ENCODE data around the gene GADD45G. TPM values are rescaled to one million over a fixed set of nuclear protein-coding genes. Genes with fewer than 3 reads are reported as not detected.

The GADD45G gene
- total and polyA plus RNA-seq, 2 of the 4 experiments (the other 2 are of a cell fraction) = 0.15 TPM; not detected in 1

GRCh38 chr9:89608641-89609335 is 4.0 kb downstream of the GADD45G start:
- Histone ChIP-seq H2BK20ac (ENCODE audit: low read depth, low read length) (no peak overlapping the region), H3K36me3 (ENCODE audit: control insufficient read depth, insufficient read depth, low read length) (no peaks in the 10 kb centered on the region), H4K91ac (ENCODE audit: insufficient read depth, low read depth, low read length) (no peak overlapping the region), H4K8ac (ENCODE audit: low read depth in 2 of 2, low read length in 2 of 2) (no peak overlapping the region), H3K9me3 (ENCODE audit: control insufficient read depth, insufficient read depth, low read length) (peaks cover 2% of the 10 kb centered on the region; the same call in 1 of the 2 replicates), H3K27ac (ENCODE audit: insufficient read depth, low read length) (no peak overlapping the region), H3K9me1 (ENCODE audit: insufficient read depth, low read length) (no peaks in the 10 kb centered on the region; the same call in 1 of the 2 replicates), H2BK5ac (ENCODE audit: low read depth, low read length, poor library complexity, severe bottlenecking) (no peak overlapping the region), H3K56ac (ENCODE audit: extremely low read depth, insufficient read depth, low read length) (no peak overlapping the region), H2BK120ac (ENCODE audit: low read depth, low read length) (no peak overlapping the region), H3K4ac (ENCODE audit: low read depth, low read length) (no peak overlapping the region), H3K4me3 (ENCODE audit: insufficient read depth, low read depth, low read length) (no peak overlapping the region), H2AK9ac (replicated peaks; ENCODE audit: low read depth, low read length, poor library complexity) (no peak overlapping the region), H3K18ac (ENCODE audit: low read depth, low read length) (no peak overlapping the region), H3K4me1 (ENCODE audit: control insufficient read depth, insufficient read depth, low read length) (peaks cover 5% of the 10 kb centered on the region), H3K9ac (ENCODE audit: low read depth, low read length) (no peak overlapping the region), H2BK15ac (ENCODE audit: low read depth, low read length) (no peak overlapping the region), H3K23ac (ENCODE audit: low read depth, low read length) (no peak overlapping the region), H3K27me3 (ENCODE audit: control insufficient read depth, insufficient read depth, low read length) (peaks cover 15% of the 10 kb centered on the region), H4K5ac (ENCODE audit: low read depth, low read length) (no peak overlapping the region), H3K4me2 (ENCODE audit: low read depth, low read length) (no peak overlapping the region), H3K14ac (replicated peaks; ENCODE audit: low read depth, low read length) (no peak overlapping the region), H4K20me1 (ENCODE audit: insufficient read depth, low read length) (no peaks in the 10 kb centered on the region), H2AFZ (replicated peaks; ENCODE audit: low read length, poor library complexity) (no peak overlapping the region), H3K79me1 (ENCODE audit: low read depth in 1 of 2, low read length in 2 of 2) (no peaks in the 10 kb centered on the region), H2AK5ac (ENCODE audit: low read depth, low read length) (no peak overlapping the region)
- DNase-seq = no peak
- no peak for ATAC-seq (ENCODE audit: low read depth)
- ChIA-PET CTCF (interaction anchor here (1.2 kb wide), 1 partner anchor 11 kb away, joined by 3 read pairs; no protein-coding TSS in a partner anchor), POLR2A (ENCODE audit: unreplicated experiment) (no interaction called here)
- TF ChIP-seq MAFK (IDR thresholded peaks at IDR 0.05; ENCODE audit: low read depth, low read length) (no peak), SMC3 (IDR thresholded peaks at IDR 0.05; ENCODE audit: low read depth, low read length) (no peak)
- intact Hi-C loops (cut with micrococcal nuclease) = no loop called here
- WGBS, 2 experiments (ENCODE audit: extremely low coverage in 2 of 2, insufficient read length in 1 of 2) = no CpG with 5 or more reads among the region's 3 CpGs
- in situ Hi-C loops (cut with MboI; ENCODE audit: low sequenced_read_pairs) = no loop called here
- dilution Hi-C loops (cut with HindIII; ENCODE audit: low sequenced_read_pairs, unreplicated experiment) = no loop called here
- BruUV-seq (replicated peaks) = no TSS peak
